SK-N-MC (cell line): ENCODE measurements around the gene ZZZ3.

ENCODE experiments used
- EZH2 ChIP-seq: fragments of 200-600 bp; sonication (generic); IDR thresholded peaks from one replicate; pipeline ENCODE4 v1.6.1; 2017; ENCODE audit warnings: antibody characterized with exemption
- POLR2AphosphoS5 ChIP-seq: IDR thresholded peaks from 2 replicates; pipeline ENCODE4 v1.6.1; 2012; ENCODE audit warnings: mild to moderate bottlenecking, low read depth, low read length, borderline replicate concordance

GRCh38 chr1:77688939-77689338 lies 6.5 kb upstream of the ZZZ3 start:
- TF ChIP-seq EZH2 (no peak), POLR2AphosphoS5 (no peak)
